CD4-positive, alpha-beta T cell treated with Interleukin-15 for 1 hour (primary cell): ENCODE results near the gene FNDC7.
"Not testable (repeated sequence)": the region's sequence is repeated elsewhere in the genome, so short reads cannot be mapped to it uniquely, and the experiment has no call there.

Experiments used
- DNase-seq: peaks from one replicate; pipeline ENCODE4 v3.0.0-alpha.2; 2020

The FNDC7 gene

GRCh38 chr1:108712606-108713150 is at the start of gene FNDC7:
FNDC7 (plus strand) TSS chr1:108712908; CDS start chr1:108712934, 26 bp downstream.
- no peak for DNase-seq

- DNase-seq: no peak
Measured at GRCh38 chr1:108663074-108663473, 49.6 kb upstream of the FNDC7 start.

GRCh38 chr1:108664481-108664880 is 48.2 kb upstream of the FNDC7 start:
- DNase-seq: no peak

GRCh38 chr1:108665067-108665466 is 47.6 kb upstream of the FNDC7 start:
- DNase-seq: no peak

GRCh38 chr1:108665771-108666170 is 46.9 kb upstream of the FNDC7 start:
- no peak for DNase-seq

- DNase-seq: not testable (repeated sequence)
Measured at GRCh38 chr1:108667422-108667821, 45.3 kb upstream of the FNDC7 start.

- no peak for DNase-seq
Measured at GRCh38 chr1:108668777-108669176, 43.9 kb upstream of the FNDC7 start.

GRCh38 chr1:108669679-108670078 is 43.0 kb upstream of the FNDC7 start:
- DNase-seq: no peak

- no peak for DNase-seq
Measured at GRCh38 chr1:108670131-108670773, 42.5 kb upstream of the FNDC7 start.

GRCh38 chr1:108671143-108671542 is 41.6 kb upstream of the FNDC7 start:
- DNase-seq: no peak

GRCh38 chr1:108678706-108679105 is 34.0 kb upstream of the FNDC7 start:
- DNase-seq: peak; percentile 17

- DNase-seq: no peak
Measured at GRCh38 chr1:108679586-108680213, 33.0 kb upstream of the FNDC7 start.

- not testable (repeated sequence) for DNase-seq
Measured at GRCh38 chr1:108681701-108682100, 31.0 kb upstream of the FNDC7 start.

- DNase-seq: no peak
Measured at GRCh38 chr1:108685529-108685928, 27.2 kb upstream of the FNDC7 start.

- no peak for DNase-seq
Measured at GRCh38 chr1:108686614-108687313, 25.9 kb upstream of the FNDC7 start.

GRCh38 chr1:108691128-108691941 is 21.4 kb upstream of the FNDC7 start:
- no peak for DNase-seq

- peak; percentile 92 for DNase-seq
Measured at GRCh38 chr1:108691942-108692723, 20.6 kb upstream of the FNDC7 start, which contains the start of gene PRPF38B. PRPF38B (plus strand) TSS chr1:108692310; CDS start chr1:108692592, 282 bp downstream.

GRCh38 chr1:108692724-108693655 is 19.7 kb upstream of the FNDC7 start:
- DNase-seq: peak; percentile 86

GRCh38 chr1:108695535-108695934 is 17.2 kb upstream of the FNDC7 start:
- DNase-seq: no peak
